SK-N-SH treated with all-trans-retinoic acid at 6 μM for 48 hours (cell line): ENCODE data around the gene EEA1.

Experiments used
- ATAC-seq: fragments of 200-7000 bp; cut with Tn5 transposase; 3 replicates; pipeline ENCODE4 v1.9.1; 2020; ENCODE audit warnings: mild to moderate bottlenecking, moderate library complexity
- ARNTL ChIP-seq: fragments of 450-650 bp; formaldehyde crosslinking; IDR thresholded peaks from 2 replicates; pipeline ENCODE4 v1.5.0; 2020; ENCODE audit warnings: low read depth, mild to moderate bottlenecking, moderate library complexity, borderline replicate concordance
- BACH2 ChIP-seq: fragments of 250-450 bp; sonication (Bioruptor Pico); IDR thresholded peaks from 2 replicates; pipeline ENCODE4 v1.9.0; 2021; ENCODE audit warnings: mild to moderate bottlenecking, borderline replicate concordance
- CSDC2 ChIP-seq: fragments of 250-450 bp; sonication (Bioruptor Pico); IDR thresholded peaks from 2 replicates; pipeline ENCODE4 v1.5.0; 2020; ENCODE audit warnings: mild to moderate bottlenecking, moderate library complexity
- ESRRG ChIP-seq: fragments of 250-450 bp; sonication (Bioruptor Pico); IDR thresholded peaks from 2 replicates; pipeline ENCODE4 v1.6.1; 2021; ENCODE audit warnings: mild to moderate bottlenecking
- GLIS3 ChIP-seq: fragments of 250-450 bp; sonication (Bioruptor Pico); IDR thresholded peaks from 2 replicates; pipeline ENCODE4 v1.5.0; 2020; ENCODE audit warnings: mild to moderate bottlenecking, moderate library complexity
- ISL1 ChIP-seq: fragments of 250-450 bp; sonication (Bioruptor Pico); IDR thresholded peaks from 2 replicates; pipeline ENCODE4 v2.1.2; 2022; ENCODE audit warnings: mild to moderate bottlenecking, moderate library complexity
- PPARA ChIP-seq: fragments of 250-450 bp; sonication (Bioruptor Pico); IDR thresholded peaks from 2 replicates; pipeline ENCODE4 v1.5.0; 2020; ENCODE audit warnings: mild to moderate bottlenecking, borderline replicate concordance
- RARB ChIP-seq: fragments of 250-450 bp; sonication (Bioruptor Pico); IDR thresholded peaks from 2 replicates; pipeline ENCODE4 v1.8.0; 2021; ENCODE audit warnings: mild to moderate bottlenecking, moderate library complexity
- SNAI2 ChIP-seq: fragments of 250-450 bp; sonication (Bioruptor Pico); IDR thresholded peaks from 2 replicates; pipeline ENCODE4 v1.5.0; 2020; ENCODE audit warnings: mild to moderate bottlenecking, moderate library complexity
- TCF4 ChIP-seq: fragments of 250-450 bp; sonication (Bioruptor Pico); IDR thresholded peaks from 2 replicates; pipeline ENCODE4 v1.8.0; 2021; ENCODE audit warnings: mild to moderate bottlenecking, moderate library complexity, borderline replicate concordance
- TOX ChIP-seq: fragments of 250-450 bp; sonication (Bioruptor Pico); IDR thresholded peaks from 2 replicates; pipeline ENCODE4 v1.8.0; 2021; ENCODE audit warnings: mild to moderate bottlenecking, moderate library complexity, borderline replicate concordance
- ZC3H10 ChIP-seq: fragments of 250-450 bp; sonication (Bioruptor Pico); IDR thresholded peaks from 2 replicates; pipeline ENCODE4 v1.5.1; 2021; ENCODE audit warnings: mild to moderate bottlenecking, moderate library complexity
- ZFP3 ChIP-seq: fragments of 250-450 bp; sonication (Bioruptor Pico); IDR thresholded peaks from 2 replicates; pipeline ENCODE4 v1.5.0; 2020; ENCODE audit warnings: mild to moderate bottlenecking, moderate library complexity
- ZFP30 ChIP-seq: fragments of 450-650 bp; formaldehyde crosslinking; IDR thresholded peaks from 2 replicates; pipeline ENCODE4 v1.5.0; 2022; ENCODE audit warnings: mild to moderate bottlenecking, moderate library complexity
- ZNF565 ChIP-seq: fragments of 450-650 bp; formaldehyde crosslinking; conservative IDR thresholded peaks from 2 replicates; pipeline ENCODE4 v1.5.0; 2020; ENCODE audit warnings: low read depth, mild to moderate bottlenecking, moderate library complexity
- ZNF70 ChIP-seq: fragments of 450-650 bp; formaldehyde crosslinking; IDR thresholded peaks from 2 replicates; pipeline ENCODE4 v1.5.0; 2020; ENCODE audit warnings: mild to moderate bottlenecking, moderate library complexity
- ZNF8 ChIP-seq: fragments of 450-650 bp; formaldehyde crosslinking; IDR thresholded peaks from 2 replicates; pipeline ENCODE4 v1.5.0; 2020; ENCODE audit warnings: mild to moderate bottlenecking, moderate library complexity
- TF ChIP-seq, protein P1 (sequence below): fragments of 250-450 bp; sonication (Bioruptor Pico); IDR thresholded peaks from 2 replicates; pipeline ENCODE4 v1.5.1; 2020; ENCODE audit warnings: low read depth, mild to moderate bottlenecking, moderate library complexity
- TF ChIP-seq, protein P2 (sequence below): fragments of 250-450 bp; sonication (Bioruptor Pico); IDR thresholded peaks from 2 replicates; pipeline ENCODE4 v1.8.0; 2020; ENCODE audit warnings: mild to moderate bottlenecking, moderate library complexity, borderline replicate concordance
- TF ChIP-seq, protein P3 (sequence below): fragments of 250-450 bp; sonication (Bioruptor Pico); IDR thresholded peaks from 2 replicates; pipeline ENCODE4 v1.8.0; 2021; ENCODE audit warnings: low read depth, mild to moderate bottlenecking, moderate library complexity, borderline replicate concordance
- TF ChIP-seq, protein P4 (sequence below): fragments of 250-450 bp; sonication (Bioruptor Pico); IDR thresholded peaks from 2 replicates; pipeline ENCODE4 v1.5.0; 2020; ENCODE audit warnings: mild to moderate bottlenecking, moderate library complexity

Gene EEA1

GRCh38 chr12:92879698-92880322 is 49.3 kb downstream of the EEA1 start:
- ATAC-seq = no peak
- TF ChIP-seq, protein P1, sequence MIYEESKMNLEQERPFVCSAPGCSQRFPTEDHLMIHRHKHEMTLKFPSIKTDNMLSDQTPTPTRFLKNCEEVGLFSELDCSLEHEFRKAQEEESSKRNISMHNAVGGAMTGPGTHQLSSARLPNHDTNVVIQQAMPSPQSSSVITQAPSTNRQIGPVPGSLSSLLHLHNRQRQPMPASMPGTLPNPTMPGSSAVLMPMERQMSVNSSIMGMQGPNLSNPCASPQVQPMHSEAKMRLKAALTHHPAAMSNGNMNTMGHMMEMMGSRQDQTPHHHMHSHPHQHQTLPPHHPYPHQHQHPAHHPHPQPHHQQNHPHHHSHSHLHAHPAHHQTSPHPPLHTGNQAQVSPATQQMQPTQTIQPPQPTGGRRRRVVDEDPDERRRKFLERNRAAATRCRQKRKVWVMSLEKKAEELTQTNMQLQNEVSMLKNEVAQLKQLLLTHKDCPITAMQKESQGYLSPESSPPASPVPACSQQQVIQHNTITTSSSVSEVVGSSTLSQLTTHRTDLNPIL = no peak
- TF ChIP-seq, protein P2, sequence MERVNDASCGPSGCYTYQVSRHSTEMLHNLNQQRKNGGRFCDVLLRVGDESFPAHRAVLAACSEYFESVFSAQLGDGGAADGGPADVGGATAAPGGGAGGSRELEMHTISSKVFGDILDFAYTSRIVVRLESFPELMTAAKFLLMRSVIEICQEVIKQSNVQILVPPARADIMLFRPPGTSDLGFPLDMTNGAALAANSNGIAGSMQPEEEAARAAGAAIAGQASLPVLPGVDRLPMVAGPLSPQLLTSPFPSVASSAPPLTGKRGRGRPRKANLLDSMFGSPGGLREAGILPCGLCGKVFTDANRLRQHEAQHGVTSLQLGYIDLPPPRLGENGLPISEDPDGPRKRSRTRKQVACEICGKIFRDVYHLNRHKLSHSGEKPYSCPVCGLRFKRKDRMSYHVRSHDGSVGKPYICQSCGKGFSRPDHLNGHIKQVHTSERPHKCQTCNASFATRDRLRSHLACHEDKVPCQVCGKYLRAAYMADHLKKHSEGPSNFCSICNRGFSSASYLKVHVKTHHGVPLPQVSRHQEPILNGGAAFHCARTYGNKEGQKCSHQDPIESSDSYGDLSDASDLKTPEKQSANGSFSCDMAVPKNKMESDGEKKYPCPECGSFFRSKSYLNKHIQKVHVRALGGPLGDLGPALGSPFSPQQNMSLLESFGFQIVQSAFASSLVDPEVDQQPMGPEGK (CRISPR knock-in tag) = no peak
- TF ChIP-seq CSDC2 (CRISPR knock-in tag) = no peak
- no peak for TF ChIP-seq PPARA (CRISPR knock-in tag)
- TF ChIP-seq GLIS3 (CRISPR knock-in tag) = no peak
- no peak for TF ChIP-seq ZNF565 (CRISPR knock-in tag)
- TF ChIP-seq RARB (CRISPR knock-in tag) = no peak
- TF ChIP-seq ZNF70 (CRISPR knock-in tag) = no peak
- no peak for TF ChIP-seq TOX (CRISPR knock-in tag)
- TF ChIP-seq TCF4 (CRISPR knock-in tag) = no peak

DNA sequence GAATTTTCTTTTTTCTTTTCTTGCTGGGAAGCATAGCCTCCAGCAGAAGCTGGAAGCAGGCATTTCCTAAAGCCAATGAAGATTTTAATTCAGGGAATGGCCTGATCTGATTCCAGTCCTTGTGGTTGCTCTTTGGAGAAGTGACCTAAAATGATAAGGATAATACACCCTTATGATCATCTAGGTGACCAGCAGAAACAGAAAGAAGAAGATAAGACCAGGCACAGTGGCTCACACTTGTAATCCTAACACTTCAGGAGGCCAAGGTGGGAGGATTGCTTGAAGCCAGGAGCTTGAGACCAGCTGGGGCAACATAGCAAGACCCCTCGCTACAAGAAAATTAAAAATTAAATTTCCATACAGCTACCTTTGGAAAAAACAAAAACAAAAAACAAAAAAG is 51.2 kb downstream of the EEA1 start:
- ATAC-seq = no peak

DNA sequence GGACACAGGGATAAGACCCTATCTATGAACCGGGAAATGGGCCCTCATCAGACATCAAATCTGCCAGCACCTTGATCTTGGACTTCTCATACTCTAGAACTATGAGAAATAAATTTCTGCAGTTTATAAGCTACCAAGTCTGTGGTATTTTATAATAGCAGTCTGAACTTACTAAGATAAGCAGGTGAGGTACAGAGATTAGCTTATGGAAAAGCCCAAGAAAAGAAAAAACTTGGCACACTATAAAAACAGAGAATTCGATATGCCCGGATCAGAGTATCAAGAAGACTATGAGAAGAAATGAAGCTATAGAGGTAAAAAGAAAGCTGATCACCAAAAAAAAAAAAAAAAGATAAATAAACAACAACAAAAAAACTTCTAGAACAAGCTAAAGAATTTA is 52.6 kb downstream of the EEA1 start:
- ATAC-seq = no peak
- no peak for TF ChIP-seq ZFP3 (CRISPR knock-in tag)
- TF ChIP-seq ZNF565 (CRISPR knock-in tag) = no peak
- TF ChIP-seq GLIS3 (CRISPR knock-in tag) = no peak
- TF ChIP-seq ARNTL (CRISPR knock-in tag) = no peak
- no peak for TF ChIP-seq ZNF70 (CRISPR knock-in tag)
- no peak for TF ChIP-seq RARB (CRISPR knock-in tag)
- TF ChIP-seq, protein P3, sequence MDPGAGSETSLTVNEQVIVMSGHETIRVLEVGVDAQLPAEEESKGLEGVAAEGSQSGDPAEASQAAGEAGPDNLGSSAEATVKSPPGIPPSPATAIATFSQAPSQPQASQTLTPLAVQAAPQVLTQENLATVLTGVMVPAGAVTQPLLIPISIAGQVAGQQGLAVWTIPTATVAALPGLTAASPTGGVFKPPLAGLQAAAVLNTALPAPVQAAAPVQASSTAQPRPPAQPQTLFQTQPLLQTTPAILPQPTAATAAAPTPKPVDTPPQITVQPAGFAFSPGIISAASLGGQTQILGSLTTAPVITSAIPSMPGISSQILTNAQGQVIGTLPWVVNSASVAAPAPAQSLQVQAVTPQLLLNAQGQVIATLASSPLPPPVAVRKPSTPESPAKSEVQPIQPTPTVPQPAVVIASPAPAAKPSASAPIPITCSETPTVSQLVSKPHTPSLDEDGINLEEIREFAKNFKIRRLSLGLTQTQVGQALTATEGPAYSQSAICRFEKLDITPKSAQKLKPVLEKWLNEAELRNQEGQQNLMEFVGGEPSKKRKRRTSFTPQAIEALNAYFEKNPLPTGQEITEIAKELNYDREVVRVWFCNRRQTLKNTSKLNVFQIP (CRISPR knock-in tag) = no peak
- no peak for TF ChIP-seq PPARA (CRISPR knock-in tag)
- TF ChIP-seq, protein P2 (CRISPR knock-in tag) = no peak
- no peak for TF ChIP-seq ZFP30 (CRISPR knock-in tag)
- TF ChIP-seq ZNF8 (CRISPR knock-in tag) = no peak
- no peak for TF ChIP-seq SNAI2 (CRISPR knock-in tag)
- TF ChIP-seq ISL1 = no peak

More for the DNA sequence above, 51.2 kb downstream of the EEA1 start:
- TF ChIP-seq ZFP3 (CRISPR knock-in tag) (no peak), BACH2 (no peak), ZNF8 (CRISPR knock-in tag) (no peak), ISL1 (no peak), ZNF70 (CRISPR knock-in tag) (no peak)

DNA sequence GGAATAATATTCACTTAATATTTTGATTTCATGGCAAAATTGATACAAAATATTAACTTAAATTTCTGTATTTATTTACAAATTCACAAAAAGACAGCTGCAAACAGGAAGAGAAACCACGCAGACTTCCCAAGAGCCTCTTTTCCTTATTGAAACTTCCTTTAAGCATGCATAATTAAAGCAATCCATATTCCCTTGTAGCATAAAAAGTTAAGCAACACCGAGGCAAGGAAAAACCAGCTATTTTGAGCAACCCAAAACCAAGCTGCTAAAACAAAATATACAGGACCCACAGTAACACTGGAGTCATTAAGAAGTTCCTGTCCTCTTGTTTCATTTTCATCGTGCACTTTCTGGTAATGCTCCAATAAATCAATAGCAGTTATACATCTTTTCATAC is 58.0 kb downstream of the EEA1 start:
- ATAC-seq = no peak
- TF ChIP-seq, protein P4, sequence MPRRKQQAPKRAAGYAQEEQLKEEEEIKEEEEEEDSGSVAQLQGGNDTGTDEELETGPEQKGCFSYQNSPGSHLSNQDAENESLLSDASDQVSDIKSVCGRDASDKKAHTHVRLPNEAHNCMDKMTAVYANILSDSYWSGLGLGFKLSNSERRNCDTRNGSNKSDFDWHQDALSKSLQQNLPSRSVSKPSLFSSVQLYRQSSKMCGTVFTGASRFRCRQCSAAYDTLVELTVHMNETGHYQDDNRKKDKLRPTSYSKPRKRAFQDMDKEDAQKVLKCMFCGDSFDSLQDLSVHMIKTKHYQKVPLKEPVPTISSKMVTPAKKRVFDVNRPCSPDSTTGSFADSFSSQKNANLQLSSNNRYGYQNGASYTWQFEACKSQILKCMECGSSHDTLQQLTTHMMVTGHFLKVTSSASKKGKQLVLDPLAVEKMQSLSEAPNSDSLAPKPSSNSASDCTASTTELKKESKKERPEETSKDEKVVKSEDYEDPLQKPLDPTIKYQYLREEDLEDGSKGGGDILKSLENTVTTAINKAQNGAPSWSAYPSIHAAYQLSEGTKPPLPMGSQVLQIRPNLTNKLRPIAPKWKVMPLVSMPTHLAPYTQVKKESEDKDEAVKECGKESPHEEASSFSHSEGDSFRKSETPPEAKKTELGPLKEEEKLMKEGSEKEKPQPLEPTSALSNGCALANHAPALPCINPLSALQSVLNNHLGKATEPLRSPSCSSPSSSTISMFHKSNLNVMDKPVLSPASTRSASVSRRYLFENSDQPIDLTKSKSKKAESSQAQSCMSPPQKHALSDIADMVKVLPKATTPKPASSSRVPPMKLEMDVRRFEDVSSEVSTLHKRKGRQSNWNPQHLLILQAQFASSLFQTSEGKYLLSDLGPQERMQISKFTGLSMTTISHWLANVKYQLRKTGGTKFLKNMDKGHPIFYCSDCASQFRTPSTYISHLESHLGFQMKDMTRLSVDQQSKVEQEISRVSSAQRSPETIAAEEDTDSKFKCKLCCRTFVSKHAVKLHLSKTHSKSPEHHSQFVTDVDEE (CRISPR knock-in tag) = no peak
- TF ChIP-seq SNAI2 (CRISPR knock-in tag) (no peak), ESRRG (no peak), TCF4 (CRISPR knock-in tag) (no peak), ZC3H10 (no peak)
- TF ChIP-seq, protein P2 (CRISPR knock-in tag) = no peak
- TF ChIP-seq, all 23 proteins: peak for 0
